GM19467 (cell line): Measurements from ENCODE around the gene GPR34.

Experiments used
- ATAC-seq: cut with Tn5 transposase; IDR thresholded peaks from one replicate; pipeline ENCODE4 v1.9.1; 2021; ENCODE audit warnings: mild to moderate bottlenecking, moderate library complexity; ENCODE audit not compliant: unreplicated experiment

GPR34 gene

GRCh38 chrX:41730081-41730480 lies 41.3 kb downstream of the GPR34 start:
- ATAC-seq = no peak

GRCh38 chrX:41732260-41732659 lies 43.5 kb downstream of the GPR34 start:
- ATAC-seq = no peak

- ATAC-seq = peak; percentile 95
These were observed 45.2 kb downstream of the GPR34 start for GRCh38 chrX:41733939-41734338.

- peak; percentile 34 for ATAC-seq
These were observed 45.8 kb downstream of the GPR34 start for GRCh38 chrX:41734530-41734929.

GRCh38 chrX:41737065-41737464 lies 48.3 kb downstream of the GPR34 start:
- no peak for ATAC-seq

DNA sequence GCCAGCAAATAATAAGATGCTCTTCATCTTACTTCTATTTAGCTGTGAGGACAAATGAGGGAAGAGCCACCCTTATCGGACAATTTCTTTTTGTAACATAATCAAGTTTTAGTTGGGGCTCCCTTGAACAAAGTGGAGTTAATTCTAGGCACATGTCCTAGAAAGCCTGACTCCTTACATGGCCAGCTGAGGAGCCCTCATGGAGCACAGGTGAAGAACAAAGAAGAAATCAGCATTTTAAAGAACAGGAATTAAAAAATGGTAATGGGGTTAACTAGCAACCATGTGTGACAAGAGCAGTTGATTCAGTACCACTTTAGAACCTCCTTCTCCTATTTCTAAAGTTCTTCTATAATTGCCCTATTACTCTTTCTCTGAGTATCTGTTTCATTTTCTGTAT lies 51.1 kb downstream of the GPR34 start:
- ATAC-seq = no peak
